Testis (tissue), 2 donors: Measurements from ENCODE around the gene DACT2.

Experiments used
- CTCF ChIP-seq, 3 experiments: fragments of 450-650 bp in 2 of 3; fragments of 200-600 bp in 1 of 3; sonication (generic) in 1 of 3; IDR thresholded peaks; one replicate each; pipeline ENCODE4 v1.5.1; 2016 to 2019; ENCODE audit warnings: antibody characterized with exemption in 3 of 3, mild to moderate bottlenecking in 2 of 3, moderate library complexity in 1 of 3
- POLR2A ChIP-seq: fragments of 450-650 bp; IDR thresholded peaks from one replicate; pipeline ENCODE4 v1.6.1; 2017; ENCODE audit warnings: antibody characterized with exemption, mild to moderate bottlenecking, moderate library complexity

GRCh38 chr6:168304752-168305015, 14.9 kb downstream of the DACT2 start:
- TF ChIP-seq CTCF (IDR thresholded peaks at IDR 0.05) (no peak), POLR2A (no peak)
